Panc1 (cell line): ENCODE data around the gene MAD1L1.

Experiments used
- POLR2AphosphoS5 ChIP-seq: IDR thresholded peaks from 2 replicates; pipeline ENCODE4 v1.6.1; 2012; ENCODE audit warnings: mild to moderate bottlenecking, low read depth, low read length, moderate library complexity
- TF ChIP-seq, protein P1 (sequence below): fragments of 450-650 bp; IDR thresholded peaks from 2 replicates; pipeline ENCODE4 v1.5.1; 2017; ENCODE audit warnings: mild to moderate bottlenecking
- TF ChIP-seq, protein P2 (sequence below), 2 experiments: IDR thresholded peaks; 2 replicates each; pipeline ENCODE4 v1.6.1; 2011 to 2012; ENCODE audit warnings: low read depth in 2 of 2, control low read depth in 1 of 2, low read length in 1 of 2, mild to moderate bottlenecking in 1 of 2, moderate library complexity in 1 of 2; ENCODE audit not compliant: insufficient read depth in 1 of 2

DNA sequence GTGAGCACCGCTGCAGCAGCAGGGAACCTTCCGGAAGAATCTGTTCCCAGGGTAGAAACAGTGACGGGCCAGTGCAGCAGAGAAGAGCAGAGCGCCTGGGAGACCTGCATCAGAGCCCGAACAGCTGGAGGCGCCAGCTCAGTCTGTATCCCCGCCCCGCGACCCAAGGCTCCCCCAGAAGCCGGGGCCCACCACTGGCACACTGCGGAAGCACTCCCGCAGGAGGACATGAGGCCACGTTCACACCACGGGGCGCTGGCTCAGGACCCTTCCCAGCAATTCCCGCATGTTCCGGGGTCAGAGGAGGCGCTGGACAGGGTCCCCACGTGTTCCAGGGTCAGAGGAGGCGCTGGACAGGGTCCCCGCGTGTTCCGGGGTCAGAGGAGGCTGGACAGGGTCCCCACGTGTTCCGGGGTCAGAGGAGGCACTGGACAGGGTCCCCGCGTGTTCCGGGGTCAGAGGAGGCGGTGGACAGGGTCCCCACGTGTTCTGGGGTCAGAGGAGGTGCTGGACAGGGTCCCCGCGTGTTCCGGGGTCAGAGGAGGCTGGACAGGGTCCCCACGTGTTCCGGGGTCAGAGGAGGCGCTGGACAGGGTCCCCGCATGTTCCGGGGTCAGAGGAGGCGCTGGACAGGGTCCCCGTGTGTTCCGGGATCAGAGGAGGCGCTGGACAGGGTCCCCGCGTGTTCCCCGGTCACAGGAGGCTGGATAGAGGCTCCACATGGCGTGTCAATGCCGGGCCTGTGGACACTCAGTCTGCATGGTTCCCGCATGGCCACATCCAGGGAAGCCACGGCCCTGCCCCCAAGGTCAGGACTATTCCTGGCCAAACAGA lies 117.6 kb downstream of the MAD1L1 start:
- TF ChIP-seq, protein P1, sequence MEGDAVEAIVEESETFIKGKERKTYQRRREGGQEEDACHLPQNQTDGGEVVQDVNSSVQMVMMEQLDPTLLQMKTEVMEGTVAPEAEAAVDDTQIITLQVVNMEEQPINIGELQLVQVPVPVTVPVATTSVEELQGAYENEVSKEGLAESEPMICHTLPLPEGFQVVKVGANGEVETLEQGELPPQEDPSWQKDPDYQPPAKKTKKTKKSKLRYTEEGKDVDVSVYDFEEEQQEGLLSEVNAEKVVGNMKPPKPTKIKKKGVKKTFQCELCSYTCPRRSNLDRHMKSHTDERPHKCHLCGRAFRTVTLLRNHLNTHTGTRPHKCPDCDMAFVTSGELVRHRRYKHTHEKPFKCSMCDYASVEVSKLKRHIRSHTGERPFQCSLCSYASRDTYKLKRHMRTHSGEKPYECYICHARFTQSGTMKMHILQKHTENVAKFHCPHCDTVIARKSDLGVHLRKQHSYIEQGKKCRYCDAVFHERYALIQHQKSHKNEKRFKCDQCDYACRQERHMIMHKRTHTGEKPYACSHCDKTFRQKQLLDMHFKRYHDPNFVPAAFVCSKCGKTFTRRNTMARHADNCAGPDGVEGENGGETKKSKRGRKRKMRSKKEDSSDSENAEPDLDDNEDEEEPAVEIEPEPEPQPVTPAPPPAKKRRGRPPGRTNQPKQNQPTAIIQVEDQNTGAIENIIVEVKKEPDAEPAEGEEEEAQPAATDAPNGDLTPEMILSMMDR, result no peak
- TF ChIP-seq, protein P2, sequence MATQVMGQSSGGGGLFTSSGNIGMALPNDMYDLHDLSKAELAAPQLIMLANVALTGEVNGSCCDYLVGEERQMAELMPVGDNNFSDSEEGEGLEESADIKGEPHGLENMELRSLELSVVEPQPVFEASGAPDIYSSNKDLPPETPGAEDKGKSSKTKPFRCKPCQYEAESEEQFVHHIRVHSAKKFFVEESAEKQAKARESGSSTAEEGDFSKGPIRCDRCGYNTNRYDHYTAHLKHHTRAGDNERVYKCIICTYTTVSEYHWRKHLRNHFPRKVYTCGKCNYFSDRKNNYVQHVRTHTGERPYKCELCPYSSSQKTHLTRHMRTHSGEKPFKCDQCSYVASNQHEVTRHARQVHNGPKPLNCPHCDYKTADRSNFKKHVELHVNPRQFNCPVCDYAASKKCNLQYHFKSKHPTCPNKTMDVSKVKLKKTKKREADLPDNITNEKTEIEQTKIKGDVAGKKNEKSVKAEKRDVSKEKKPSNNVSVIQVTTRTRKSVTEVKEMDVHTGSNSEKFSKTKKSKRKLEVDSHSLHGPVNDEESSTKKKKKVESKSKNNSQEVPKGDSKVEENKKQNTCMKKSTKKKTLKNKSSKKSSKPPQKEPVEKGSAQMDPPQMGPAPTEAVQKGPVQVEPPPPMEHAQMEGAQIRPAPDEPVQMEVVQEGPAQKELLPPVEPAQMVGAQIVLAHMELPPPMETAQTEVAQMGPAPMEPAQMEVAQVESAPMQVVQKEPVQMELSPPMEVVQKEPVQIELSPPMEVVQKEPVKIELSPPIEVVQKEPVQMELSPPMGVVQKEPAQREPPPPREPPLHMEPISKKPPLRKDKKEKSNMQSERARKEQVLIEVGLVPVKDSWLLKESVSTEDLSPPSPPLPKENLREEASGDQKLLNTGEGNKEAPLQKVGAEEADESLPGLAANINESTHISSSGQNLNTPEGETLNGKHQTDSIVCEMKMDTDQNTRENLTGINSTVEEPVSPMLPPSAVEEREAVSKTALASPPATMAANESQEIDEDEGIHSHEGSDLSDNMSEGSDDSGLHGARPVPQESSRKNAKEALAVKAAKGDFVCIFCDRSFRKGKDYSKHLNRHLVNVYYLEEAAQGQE (IDR thresholded peaks at IDR 0.05; ENCODE audit: insufficient read depth in 1 of 2, low read depth in 2 of 2, low read length in 1 of 2), result no peak
- no peak for TF ChIP-seq POLR2AphosphoS5
